Activated naive CD4-positive, alpha-beta T cell treated with Interleukin-2 at 50 U/mL for 16 hours (primary cell): ENCODE measurements around the gene APOBEC3B.
A peak's percentile ranks its signal among the peaks of the same experiment; 100 is the strongest.
"Not testable (repeated sequence)": the region's sequence is repeated elsewhere in the genome, so short reads cannot be mapped to it uniquely, and the experiment has no call there.

Experiments
- DNase-seq: peaks from one replicate; pipeline ENCODE4 v3.0.0-alpha.2; 2020

Gene APOBEC3B

DNA sequence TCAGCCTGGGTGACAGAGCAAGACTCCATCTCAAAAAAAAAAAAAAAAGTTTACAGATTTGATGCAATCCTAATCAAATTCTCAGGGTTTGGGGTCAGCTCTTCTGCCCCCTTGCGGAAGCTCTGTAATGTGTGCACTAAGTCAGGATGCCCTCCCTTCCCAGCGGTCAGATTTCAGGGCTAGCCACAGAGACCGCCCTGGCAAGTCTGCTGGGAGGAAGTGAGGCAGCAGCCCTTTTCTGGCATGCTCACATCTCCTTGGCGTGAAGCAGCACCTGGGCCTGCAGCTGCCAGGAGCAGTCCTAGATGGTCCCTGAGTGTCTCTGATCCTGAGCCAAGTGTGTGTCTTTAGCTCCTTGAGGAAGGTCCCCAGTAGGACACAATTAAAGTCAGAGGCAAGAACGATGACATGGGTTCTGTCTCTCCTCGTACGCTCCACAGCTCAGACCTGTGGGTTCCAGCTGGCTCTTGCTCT, 21.1 kb downstream of the APOBEC3B start:
- DNase-seq: peak; percentile 74

DNA sequence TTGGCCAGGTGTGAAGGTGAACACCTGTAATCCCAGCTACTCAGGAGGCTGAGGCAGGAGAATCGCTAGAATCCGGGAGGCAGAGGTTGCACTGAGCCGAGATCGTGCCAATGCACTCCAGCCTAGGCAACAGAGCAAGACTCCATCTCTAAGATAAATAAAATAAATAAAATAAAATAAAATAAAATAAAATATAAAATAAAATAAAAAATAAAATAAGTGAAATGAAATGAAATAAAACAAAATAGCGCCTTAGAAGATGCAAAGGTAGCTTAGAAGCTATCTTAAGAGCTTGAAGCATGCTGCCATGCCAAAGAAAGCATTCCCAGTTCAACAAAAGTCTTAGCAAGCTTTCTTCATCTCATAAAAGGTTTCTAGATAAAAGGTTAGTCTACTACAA, 25.0 kb downstream of the APOBEC3B start:
- no peak for DNase-seq

DNA sequence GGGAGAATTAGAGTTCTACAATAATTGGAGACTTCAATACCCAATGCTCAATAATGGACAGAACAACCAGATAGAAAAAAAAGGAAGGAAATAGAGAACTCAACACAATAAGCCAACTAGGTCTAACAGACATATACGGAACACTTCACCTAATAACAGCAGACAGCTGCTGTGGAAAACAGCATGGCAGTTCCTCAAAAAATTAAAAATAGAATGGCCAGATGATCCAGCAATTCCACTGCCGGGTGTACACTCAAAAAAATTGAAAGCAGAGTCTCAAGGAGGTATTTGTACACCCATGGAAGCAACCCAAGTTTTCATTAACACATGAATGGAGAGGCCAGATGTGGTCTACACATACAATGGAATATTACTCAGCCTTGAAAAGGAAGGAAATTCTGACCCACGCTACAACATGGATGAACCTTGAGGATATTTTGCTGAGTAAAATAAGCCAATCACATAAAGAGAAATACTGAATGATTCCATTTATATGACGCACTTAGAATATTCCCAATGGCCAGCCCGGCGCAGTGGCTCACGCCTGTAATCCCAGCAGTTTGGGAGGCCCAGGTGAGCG, 26.2 kb downstream of the APOBEC3B start:
- DNase-seq: not testable (repeated sequence)

DNA sequence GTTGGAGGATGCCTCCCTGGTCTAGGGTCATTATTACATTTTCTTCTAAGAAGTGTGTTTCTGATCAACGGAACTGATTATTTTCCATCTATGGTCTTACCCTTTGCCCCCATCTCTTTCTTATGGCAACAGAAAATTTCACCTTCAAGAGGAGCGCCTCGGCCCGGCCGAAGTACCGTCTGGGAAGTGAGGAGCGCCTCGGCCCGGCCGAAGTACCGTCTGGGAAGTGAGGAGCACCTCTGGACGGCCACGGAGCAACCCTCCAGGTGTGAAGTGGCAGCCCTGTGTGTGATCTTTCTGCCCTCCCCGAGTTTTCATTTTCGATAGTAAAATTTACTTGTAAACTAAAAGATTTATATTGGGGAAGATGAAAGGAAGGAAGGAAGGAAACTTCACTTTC, 28.8 kb downstream of the APOBEC3B start:
- DNase-seq: no peak

DNA sequence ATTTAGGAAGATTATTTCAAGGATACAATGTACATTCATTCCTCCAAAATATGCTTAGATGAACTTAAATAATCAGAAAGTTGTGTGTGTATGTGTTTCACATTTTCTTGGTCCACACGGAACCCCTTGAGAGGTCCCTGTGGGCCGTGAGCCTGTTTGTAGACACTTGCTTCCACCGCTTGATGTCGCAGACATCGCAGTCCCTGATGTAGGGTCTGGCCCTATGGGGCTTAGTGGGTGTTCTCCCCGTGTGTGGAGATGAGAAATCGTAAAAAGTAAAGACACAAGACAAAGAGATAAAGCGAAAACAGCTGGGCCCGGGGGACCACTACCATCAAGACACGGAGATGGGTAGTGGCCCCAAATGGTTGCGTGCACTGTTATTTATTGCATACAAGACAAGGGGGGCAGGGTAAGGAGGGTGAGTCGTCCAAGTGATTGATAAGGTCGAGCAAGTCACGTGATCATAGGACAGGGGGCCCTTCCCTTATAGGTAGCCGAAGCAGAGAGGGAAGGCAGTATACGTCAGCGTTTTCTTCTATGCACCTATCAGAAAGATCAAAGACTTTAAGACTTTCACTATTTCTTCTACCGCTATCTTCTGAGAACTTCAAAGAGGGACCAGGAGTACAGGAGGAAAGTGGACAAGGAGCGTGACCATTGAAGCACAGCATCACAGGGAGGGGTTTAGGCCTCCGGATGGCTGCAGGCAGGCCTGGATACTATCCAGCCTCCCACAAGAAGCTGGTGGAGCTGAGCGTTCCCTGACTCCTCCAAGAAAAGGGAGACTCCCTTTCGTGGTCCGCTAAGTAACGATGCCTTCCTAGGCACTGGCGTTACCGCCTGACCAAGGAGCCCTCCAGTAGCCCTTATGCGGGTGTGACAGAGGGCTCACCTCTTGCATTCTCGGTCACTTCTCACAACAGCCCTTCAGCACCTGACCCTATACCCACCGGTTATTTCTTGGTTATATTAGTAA, 30.7 kb downstream of the APOBEC3B start:
- DNase-seq: no peak

DNA sequence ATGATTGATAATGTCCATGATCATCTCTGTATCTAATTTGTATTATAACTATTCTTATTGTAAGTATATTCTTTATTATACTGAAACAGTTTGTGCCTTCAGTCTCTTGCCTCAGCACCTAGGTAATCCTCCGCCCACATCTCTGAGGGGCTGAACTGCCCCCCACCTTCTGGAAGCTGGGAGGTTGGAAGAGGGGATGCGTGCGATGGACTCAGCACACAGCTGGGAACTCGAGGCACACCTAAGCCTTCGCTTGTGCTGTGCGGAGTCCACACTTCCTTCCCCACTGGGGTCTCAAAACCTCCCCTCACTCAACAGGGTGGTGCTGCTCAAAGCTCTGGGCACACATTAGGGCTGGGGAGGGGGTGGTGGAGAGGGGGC, 31.4 kb downstream of the APOBEC3B start:
- not testable (repeated sequence) for DNase-seq

DNA sequence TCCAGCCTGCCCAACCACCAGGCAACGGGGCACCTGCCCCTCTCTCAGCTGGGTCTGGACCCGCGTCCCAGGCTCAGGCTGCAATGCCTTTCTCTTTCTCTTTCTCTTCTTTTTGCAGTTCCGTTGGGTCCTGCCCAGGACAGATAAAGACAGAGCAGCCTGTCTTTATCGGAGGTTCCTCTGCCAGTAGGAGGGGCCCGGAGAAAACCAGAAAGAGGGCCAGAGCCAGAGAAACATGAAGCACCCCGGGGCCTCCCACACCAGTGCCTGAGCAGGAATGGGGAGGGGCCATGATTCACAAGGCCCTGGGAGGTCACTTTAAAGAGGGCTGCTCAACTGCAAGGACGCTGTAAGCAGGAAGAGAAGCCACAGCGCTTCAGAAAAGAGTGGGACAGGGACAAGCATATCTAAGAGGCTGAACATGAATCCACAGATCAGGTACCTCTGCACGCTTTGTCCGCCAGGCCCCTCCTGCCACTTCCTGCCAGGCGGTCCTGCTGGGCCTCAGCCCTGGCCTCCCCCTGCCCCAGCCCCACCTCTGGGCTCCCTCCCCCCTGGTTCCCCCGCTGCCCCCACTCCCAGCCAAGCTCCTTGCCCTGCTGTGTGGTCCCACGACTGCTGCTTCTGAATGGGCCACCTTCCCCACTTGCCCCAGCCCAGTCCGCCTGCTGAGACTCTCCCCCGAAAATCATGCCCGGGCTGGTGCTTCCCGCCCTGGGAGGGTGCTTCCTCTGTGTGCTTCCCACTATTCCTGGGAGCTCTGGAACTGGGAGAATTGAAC, 32.0 kb downstream of the APOBEC3B start, which contains the start of gene APOBEC3C:
Gene APOBEC3C, plus strand, starts transcription at position 316 of the 781 bp plus-strand sequence. Its CDS starts 106 bp downstream, at position 422.
- DNase-seq: peak; percentile 83

DNA sequence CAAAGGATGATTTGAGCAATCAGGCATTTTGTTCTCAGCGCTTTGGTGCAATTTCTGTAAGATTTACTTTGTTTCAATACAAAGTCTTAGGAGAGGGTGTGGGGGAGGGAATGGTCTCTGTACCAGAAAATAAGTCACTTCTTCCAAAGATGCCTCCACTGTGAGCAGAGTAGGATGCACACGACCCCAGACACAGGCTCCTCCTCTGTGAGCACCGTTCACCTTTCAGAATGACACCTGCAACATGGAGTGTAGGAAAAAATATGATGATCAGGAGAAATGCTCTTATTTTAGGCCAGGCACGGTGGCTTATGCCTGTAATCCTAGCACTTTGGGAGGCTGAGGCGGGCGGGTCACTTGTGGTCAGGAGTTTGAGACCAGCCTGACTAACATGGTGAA, 32.6 kb downstream of the APOBEC3B start:
- peak; percentile 23 for DNase-seq

DNA sequence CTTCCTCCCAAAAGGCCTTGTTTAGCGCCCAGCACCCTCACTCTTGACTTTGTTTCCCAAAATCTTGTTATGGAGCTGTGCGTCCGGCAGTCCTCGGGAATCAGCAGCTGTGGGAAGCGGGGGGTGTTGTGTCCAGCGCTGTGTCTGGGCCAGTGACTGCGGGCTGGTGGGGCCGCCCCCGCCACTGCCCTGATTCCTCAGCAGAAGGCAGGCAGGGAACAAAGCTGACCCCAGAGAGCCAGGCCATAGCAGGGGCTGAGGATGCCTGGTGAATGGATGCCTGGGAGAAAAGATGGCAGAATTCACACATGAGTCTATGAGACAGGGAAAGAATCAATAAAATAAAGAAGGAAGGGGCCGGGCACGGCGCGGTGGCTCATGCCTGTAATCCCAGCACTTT, 34.4 kb downstream of the APOBEC3B start:
- DNase-seq: no peak

DNA sequence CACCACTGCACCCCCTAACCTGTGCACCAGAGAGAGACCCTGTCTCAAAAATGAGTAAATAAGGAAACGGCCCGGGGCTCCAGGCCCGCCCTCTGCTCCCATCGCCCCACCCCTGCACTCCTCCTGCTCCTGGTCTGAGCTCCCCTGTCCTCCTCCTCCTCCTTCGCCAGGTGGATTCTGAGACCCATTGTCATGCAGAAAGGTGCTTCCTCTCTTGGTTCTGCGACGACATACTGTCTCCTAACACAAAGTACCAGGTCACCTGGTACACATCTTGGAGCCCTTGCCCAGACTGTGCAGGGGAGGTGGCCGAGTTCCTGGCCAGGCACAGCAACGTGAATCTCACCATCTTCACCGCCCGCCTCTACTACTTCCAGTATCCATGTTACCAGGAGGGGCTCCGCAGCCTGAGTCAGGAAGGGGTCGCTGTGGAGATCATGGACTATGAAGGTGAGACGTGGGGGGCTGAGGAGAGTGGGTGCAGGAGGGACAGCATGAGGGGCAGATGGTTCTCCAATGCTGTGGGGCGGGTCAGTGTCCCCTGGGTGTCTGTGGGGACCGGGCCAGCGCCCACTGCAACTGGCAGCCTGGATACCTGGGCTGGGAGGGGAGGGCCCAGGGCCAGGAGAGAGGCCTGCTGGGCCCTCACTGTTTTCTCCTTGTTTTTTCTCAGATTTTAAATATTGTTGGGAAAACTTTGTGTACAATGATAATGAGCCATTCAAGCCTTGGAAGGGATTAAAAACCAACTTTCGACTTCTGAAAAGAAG, 35.6 kb downstream of the APOBEC3B start:
- no peak for DNase-seq

DNA sequence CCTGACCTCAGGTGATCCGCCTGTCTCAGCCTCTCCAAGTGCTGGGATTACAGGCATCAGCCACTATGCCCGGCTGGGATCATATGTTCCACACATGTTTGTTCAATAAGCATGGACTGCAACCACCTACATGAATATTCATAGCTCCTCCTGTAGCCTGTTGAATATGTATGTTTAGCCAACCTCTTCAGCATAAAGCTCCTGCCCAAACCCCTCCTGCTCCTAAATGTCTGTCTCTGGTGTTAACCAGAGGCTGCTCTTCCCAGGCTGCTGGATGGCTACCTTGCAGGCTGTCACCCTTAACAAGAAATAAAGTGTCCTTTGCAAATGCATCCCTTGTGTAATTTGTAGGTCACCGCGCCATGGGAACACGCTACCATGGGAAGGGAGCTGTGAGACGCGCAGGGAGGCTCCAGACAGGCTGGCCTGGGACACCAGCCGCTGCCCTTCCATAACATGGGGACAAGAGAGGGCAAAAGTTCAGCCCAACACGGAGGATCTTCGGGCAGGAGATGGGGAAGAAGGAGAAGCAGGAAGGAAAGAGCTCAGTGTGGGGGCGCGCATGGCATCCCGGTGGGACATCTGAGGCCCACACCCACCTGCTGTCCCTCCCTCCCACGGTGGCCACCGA, 38.0 kb downstream of the APOBEC3B start:
- DNase-seq: not testable (repeated sequence)

DNA sequence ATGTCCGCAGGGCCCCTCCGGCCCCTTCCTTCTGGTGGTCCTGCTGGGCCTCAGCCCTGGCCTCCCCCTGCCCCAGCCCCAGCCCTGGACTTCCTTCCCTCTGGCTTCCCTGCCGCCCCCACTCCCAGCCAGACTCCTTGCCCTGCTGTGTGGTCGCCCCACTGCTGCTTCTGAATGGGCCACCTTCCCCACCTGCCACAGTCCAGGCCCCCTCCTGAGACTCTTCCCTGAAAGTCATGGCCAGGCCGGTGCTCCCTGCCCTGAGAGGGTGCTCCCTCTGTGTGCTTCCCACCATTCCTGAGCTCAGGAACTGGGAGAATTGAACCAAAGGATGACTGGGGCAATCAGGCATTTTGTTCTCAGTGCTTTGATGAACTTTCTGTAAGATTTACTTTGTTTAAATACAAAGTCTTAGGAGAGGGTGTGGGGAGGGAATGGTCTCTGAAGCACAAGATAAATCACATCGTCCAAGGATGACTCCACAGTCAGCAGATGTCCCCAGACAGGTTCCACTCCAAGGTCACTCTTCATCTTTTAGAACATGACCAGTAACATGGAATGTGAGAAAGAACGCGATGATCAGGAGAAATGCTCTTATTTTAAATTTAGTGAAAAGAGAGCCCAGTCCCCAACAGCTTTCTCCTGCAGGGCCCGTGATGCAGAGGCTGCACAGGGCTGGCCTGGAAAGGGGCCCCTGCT, 39.6 kb downstream of the APOBEC3B start:
- no peak for DNase-seq

DNA sequence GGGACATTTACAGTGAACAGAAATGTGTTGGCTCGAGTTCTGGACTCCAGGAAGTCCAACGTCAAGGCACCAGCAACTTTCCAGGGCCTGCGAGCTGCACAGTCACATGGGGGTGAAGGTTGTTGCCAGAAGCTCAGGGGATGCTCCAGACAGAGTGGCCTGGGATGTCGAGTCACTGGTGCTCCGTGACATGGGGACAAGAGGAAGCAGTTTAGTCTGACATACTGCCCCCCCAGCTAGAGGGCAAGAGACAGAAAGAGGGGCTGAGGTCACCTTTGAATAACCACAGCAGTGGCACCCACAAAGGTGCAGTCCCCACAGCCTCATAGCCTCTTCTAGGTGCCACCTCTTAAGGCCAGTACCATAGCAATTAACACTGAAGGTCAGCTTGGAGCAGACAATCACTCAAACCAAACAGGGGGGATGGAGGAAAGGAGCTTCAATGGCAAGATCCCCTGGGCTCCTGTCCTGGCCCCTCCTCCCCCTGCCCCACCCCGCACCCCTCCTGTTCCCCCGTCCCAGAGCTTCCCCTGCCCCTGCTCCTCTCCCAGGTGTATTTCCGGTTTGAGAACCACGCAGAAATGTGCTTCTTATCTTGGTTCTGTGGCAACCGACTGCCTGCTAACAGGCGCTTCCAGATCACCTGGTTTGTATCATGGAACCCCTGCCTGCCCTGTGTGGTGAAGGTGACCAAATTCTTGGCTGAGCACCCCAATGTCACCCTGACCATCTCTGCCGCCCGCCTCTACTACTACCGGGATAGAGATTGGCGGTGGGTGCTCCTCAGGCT, 42.6 kb downstream of the APOBEC3B start:
- peak; percentile 16 for DNase-seq

DNA sequence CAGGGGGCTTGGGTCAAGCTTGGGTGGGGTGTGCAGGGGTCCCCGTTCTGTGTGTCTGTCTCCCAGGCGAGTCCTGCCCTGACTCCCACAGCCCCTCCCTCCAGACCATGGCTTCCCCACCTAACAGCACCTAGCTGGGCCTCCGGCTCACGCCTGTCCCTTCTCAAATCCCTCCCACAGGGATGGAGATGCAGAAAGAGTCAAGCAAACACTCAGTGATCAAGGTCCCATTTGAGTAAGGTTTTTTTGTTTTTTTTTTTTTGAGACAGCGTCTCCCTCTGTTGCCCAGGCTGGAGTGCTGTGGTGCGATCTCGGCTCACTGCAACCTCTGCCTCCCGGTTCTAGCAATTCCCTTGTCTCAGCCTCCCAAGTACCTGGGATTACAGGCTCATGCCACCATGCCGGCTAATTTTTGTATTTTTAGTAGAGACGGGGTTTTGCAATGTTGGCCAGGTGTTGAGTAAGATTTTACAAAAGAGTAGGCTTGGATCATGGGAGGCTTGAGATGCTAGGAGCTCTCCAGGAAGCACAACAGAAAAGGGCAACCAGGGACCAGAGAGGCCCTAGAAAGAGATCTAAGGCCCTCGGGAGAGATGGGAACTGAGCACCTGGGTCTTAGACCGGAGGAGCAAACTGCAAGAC, 44.5 kb downstream of the APOBEC3B start:
- DNase-seq: no peak

DNA sequence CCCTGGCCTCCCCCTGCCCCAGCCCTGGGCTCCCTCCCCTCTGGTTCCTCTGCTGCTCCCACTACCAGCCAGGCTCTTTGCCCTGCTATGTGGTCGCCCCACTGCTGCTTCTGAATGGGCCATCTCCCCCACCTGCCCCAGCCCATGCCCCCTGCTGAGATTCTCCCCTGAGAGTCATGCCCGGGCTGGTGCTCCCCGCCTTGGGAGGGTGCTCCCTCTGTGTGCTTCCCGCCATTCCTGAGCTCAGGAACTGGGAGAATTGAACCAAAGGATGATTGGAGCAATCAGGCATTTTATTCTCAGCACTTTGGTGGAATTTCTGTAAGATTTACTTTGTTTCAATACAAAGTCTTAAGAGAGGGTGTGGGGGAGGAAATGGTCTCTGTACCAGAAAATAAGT, 45.6 kb downstream of the APOBEC3B start:
- DNase-seq: no peak

DNA sequence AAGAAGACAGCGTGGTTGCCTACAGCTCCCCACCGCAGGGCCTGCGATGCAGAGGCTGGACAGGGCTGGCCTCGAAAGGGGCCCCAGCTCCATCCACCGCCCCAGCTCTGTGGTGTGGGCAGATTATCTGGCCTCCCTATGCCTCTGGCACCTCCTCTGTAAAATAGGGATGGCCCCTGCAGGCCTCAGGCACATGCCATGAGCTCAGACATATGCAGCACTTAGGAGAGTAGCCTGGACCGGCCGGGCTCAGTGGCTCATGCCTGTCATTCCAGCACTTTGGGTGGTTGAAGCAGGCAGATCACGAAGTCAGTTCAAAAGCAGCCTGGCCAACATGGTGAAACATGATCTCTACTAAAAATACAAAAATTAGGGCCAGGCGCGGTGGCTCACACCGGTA, 46.1 kb downstream of the APOBEC3B start:
- no peak for DNase-seq

DNA sequence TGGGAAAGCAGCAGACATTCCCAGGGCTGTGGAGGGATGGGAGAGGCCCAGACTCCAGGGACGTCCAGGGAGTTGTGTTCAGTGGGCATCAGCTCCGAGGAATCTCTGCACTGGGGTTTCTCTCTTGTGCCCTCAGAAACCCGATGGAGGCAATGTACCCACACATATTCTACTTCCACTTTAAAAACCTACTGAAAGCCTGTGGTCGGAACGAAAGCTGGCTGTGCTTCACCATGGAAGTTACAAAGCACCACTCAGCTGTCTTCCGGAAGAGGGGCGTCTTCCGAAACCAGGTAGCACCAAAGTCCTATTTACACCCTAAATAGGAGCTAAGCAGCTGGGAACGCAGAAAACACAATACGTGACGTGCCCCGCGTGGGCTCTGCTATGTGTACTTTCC, 47.1 kb downstream of the APOBEC3B start:
- no peak for DNase-seq

DNA sequence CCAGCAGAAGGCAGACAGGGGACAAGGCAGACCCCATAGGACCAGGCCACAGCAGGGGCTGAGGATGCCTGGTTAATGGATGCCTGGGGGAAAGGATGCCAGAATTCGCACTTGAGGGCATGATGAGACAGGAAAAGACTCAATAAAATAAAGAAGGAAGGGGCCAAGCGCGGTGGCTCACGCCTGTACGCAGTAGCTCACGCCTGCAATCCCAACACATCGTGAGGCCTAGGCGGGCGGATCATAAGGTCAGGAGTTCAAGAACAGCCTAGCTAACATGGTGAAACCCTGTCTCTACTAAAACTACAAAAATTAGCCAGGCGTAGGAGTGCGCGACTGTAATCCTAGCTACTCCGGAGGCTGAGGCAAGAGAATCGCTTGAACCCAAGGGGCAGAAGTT, 48.6 kb downstream of the APOBEC3B start:
- DNase-seq: no peak

DNA sequence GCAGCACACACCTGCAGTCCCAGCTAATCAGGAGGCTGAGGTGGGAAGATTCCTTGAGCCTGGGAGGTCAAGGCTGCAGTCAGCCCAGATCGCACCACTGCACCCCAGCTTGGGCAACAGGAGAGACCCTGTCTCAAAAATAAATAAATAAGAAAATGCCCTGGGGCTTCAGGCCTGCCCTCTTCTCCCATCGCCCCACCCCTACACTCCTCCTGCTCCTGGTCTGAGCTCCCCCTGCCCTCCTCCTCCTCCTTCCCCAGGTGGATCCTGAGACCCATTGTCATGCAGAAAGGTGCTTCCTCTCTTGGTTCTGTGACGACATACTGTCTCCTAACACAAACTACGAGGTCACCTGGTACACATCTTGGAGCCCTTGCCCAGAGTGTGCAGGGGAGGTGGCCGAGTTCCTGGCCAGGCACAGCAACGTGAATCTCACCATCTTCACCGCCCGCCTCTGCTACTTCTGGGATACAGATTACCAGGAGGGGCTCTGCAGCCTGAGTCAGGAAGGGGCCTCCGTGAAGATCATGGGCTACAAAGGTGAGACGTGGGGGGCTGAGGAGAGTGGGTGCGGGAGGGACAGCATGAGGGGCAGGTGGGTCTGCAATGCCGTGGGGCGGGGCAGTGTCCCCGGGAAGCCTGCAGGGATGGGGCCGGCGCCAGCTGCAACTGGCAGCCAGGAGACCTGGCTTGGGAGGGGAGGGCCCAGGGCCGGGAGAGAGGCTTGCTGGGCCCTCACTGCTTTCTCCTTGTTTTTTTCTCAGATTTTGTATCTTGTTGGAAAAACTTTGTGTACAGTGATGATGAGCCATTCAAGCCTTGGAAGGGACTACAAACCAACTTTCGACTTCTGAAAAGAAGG, 49.5 kb downstream of the APOBEC3B start:
- not testable (repeated sequence) for DNase-seq
